GM19372 (cell line): ENCODE measurements around the gene FHOD3.
"Not testable (repeated sequence)": the region's sequence is repeated elsewhere in the genome, so short reads cannot be mapped to it uniquely, and the experiment has no call there.

Source experiments
- ATAC-seq: cut with Tn5 transposase; IDR thresholded peaks from one replicate; pipeline ENCODE4 v1.9.1; 2021; ENCODE audit warnings: mild to moderate bottlenecking, low read depth, moderate library complexity; ENCODE audit not compliant: unreplicated experiment

Gene FHOD3

GRCh38 chr18:36441426-36442240, 144.1 kb downstream of the FHOD3 start:
- no peak for ATAC-seq

DNA sequence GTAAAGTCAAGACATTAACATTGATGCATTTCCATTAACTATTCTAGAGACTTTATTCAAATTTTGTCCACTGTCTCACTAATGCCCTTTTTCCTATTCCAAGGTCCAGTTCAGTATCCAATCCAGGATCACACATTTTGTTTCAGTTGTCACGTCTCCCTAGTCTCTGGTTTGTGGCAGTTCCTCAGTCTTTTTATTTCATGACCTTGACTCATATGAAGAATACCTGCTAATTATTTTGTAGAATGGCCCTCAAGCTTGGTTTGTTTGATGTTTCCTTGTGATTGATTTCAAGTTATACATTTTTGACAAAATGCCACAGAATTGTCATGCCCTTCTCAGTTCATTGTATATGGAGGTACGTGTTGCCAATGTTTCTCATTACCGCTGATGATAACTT, 145.2 kb downstream of the FHOD3 start:
- ATAC-seq: no peak

DNA sequence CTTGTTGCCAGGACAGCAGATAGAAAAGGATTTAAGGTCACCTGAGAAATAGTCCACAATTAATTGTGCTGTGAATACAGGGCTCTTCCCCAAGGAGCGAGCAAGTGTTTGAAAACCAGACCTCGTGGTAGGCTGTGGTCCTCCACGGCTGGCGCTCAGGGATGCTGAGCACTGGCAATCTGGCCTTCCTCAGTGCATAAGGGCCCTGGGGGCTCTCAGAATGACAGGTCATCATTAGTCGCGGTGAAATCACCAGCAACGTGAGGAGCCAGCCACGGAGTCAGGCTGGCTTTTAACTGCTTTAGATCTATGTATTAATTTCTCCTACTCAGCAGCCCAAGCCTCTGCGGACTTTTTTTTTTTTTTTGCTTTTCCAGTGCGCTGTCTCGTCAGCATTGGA, 148.5 kb downstream of the FHOD3 start:
- no peak for ATAC-seq

- ATAC-seq: no peak
Observed at GRCh38 chr18:36448384-36449290, 151.1 kb downstream of the FHOD3 start.

DNA sequence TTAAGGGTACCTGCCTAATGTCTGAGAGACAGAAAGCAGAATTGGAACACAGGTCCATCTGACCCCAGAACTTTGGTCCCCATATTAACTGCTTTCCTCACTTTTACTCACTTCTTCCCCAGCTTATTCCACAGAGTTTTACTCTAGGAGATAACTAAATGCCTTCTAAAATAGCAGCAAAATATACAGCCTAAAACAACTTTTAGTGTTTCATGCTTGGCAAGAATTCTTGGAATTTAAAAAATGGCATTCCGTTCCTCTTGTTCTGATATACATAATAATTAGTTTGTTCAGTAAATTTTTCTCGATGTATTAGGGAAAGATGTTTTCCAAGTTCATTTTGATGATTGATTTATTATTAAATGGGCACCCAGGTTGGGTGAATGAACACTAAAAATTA, 151.9 kb downstream of the FHOD3 start:
- no peak for ATAC-seq

- no peak for ATAC-seq
Observed at GRCh38 chr18:36450264-36450663, 152.8 kb downstream of the FHOD3 start.

DNA sequence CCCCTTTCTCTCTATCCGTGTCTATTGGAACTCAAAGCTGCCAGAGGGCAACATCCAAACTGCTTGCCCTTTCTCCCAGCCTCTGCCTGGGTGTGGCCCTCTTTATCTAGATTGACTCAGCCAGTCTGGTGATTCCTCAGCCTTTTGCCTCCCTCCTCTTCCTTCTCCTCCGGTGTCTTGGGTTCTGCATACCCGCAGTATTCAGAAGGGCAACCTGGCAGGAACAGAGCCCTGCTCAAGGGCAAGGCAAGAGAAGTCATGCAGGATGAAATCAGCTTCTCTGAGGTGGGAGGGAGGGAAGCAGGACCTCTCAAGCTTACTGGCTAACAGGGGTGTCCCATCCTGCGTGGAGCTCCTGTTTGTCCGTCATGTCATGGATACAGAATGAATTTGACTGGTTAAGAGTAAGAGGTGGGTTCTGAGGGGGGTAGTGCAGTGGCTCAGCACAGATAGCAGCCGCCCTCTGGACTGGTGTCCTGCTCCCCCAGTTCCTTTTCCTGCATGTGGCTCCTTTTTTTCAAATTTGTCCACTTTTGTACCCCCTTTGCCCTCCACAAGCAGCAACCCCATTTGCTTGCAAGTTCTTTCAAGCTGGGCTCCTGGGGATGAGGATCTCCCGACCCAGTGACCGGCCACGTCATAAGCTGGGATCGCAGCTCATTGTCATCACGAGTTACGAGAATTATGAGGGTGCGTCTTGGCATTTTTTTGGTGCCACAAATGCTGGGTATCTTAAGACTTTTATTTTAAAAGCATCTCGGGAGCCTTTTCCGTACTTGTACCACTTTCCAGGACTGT, 154.1 kb downstream of the FHOD3 start:
- no peak for ATAC-seq

DNA sequence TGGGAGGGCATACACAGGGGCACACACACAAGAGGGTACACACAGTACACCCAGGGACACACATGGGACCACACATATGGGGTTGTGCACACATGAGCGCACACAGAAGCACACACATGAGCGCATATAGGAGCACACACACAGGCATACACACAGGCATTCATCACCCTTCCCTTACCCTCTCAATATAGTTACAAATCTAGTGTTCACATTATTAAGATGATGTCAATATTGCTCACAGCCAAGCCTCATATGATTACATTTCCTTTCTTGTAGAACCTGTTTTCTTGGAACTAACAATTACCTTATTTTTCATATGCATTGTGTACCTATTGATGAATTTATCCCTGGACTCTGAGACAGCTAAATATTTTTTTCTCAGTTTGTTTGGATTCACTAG, 156.7 kb downstream of the FHOD3 start:
- no peak for ATAC-seq

- ATAC-seq: no peak
Observed at GRCh38 chr18:36454848-36455458, 157.4 kb downstream of the FHOD3 start.

- no peak for ATAC-seq
Observed at GRCh38 chr18:36455931-36456330, 158.4 kb downstream of the FHOD3 start.

- no peak for ATAC-seq
Observed at GRCh38 chr18:36456622-36457021, 159.1 kb downstream of the FHOD3 start.

GRCh38 chr18:36457683-36458082, 160.2 kb downstream of the FHOD3 start:
- no peak for ATAC-seq

DNA sequence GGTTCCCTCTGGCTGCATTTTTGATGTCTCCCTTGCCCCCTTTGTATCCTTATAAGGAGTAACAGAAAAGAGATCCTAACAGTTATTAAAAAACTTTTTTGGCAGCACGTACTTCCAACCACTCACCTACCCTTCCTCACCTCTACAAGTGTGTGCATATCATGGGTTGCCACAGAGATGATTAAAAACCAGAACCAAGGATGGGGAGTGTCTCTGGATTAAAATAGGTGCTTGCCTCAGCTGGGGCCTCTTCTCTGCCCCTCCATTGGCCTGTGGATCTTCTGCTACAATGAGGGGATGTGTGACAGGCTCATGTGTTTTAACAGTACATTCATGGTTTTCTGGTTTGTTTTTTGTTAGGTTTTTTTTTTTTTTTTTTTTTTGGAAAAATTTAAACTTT, 160.8 kb downstream of the FHOD3 start:
- ATAC-seq: no peak

- no peak for ATAC-seq
Observed at GRCh38 chr18:36459203-36459602, 161.7 kb downstream of the FHOD3 start.

GRCh38 chr18:36459786-36460185, 162.3 kb downstream of the FHOD3 start:
- ATAC-seq: no peak

GRCh38 chr18:36460324-36460850, 162.9 kb downstream of the FHOD3 start:
- no peak for ATAC-seq

DNA sequence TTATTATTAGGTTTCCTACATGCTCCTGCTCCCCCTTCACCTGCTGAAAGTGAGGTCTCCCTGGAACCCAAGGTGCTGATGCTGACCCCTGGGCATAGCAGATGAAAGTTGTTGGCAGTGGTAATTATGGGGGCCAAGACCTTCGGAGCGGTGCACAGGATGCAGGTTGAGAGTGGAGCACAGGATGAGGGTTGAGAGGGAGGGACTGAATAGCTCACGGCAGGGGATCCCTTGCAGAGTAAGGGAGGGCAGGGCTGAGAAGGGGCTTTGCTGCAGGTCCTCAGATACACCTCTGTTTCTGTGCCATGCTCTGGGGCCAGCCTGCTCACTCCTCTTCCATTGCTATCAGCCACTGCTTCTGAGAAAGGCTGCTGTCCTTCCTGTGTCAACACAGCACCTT, 163.3 kb downstream of the FHOD3 start:
- no peak for ATAC-seq

DNA sequence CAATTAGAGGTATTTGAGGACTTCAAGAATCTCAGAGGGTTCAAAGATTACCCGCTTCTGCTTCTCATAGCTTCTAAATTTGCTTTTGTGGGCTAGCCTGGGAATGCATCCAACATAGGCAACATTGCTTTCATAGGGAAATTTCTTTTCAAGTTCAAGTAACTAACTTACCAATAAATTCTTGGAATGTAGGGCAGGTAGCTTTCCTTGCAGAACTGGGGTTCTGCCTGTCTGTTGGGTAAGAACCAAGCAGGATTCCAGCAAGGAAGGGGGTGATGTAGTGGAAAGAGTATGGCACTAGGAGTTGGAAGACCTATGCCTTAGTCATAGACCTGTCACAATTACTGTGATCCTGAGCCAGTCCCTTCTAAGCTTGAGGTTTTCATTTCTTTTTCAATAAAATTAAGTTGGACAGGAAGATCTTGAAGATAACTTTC, 164.1 kb downstream of the FHOD3 start:
- ATAC-seq: no peak

DNA sequence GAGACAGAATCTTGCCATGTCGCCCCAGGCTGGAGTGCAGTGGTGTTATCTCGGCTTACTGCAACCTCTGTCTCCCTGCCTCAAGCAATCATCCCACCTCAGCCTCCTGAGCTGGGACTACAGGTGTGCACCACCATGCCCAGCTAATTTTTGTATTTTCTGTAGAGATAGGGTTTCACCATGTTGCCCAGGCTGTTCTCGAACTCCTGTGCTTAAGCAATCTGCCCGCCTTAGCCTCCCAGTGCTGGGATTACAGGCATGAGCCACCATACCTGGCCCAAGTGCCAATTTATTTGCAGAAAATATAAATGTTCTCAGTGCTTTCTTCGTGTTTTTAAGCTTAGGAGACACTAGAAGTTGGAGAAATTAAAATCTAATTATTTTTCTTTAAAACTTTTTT, 166.0 kb downstream of the FHOD3 start:
- not testable (repeated sequence) for ATAC-seq

DNA sequence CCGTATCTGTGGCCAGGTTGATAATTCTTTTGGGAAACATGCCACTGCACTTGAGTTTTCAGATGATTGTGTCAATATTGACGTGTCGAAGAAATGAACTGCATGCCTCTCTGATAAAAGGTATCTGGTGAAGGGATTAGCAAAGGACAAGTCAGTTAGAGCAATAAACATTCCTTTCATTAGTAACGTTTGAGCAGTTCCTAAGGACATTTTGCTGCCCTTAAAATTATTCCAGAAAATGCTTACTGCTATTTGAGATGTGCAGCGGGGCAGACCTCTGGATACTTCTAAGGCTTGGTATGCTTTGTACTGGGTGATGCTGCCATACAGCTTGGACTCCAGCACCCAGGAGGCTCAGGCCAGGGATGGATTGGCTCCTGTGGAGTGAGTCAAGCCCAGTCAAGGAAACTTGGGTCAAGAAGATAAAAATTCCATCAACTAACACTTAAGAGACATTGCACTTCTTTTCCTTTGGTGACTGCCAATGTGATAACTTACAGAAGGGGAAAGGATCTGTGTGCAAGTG, 166.7 kb downstream of the FHOD3 start:
- ATAC-seq: no peak
